Pons (tissue), 1 donor: Measurements from ENCODE around the gene MARK3.
A peak's percentile ranks its signal among the peaks of the same experiment; 100 is the strongest.
"Not testable (repeated sequence)": the region's sequence is repeated elsewhere in the genome, so short reads cannot be mapped to it uniquely, and the experiment has no call there.

Experiments
- DNase-seq: peaks from one replicate; pipeline ENCODE4 v3.0.0-alpha.2; 2016; ENCODE audit warnings: low spot score

The MARK3 gene

DNA sequence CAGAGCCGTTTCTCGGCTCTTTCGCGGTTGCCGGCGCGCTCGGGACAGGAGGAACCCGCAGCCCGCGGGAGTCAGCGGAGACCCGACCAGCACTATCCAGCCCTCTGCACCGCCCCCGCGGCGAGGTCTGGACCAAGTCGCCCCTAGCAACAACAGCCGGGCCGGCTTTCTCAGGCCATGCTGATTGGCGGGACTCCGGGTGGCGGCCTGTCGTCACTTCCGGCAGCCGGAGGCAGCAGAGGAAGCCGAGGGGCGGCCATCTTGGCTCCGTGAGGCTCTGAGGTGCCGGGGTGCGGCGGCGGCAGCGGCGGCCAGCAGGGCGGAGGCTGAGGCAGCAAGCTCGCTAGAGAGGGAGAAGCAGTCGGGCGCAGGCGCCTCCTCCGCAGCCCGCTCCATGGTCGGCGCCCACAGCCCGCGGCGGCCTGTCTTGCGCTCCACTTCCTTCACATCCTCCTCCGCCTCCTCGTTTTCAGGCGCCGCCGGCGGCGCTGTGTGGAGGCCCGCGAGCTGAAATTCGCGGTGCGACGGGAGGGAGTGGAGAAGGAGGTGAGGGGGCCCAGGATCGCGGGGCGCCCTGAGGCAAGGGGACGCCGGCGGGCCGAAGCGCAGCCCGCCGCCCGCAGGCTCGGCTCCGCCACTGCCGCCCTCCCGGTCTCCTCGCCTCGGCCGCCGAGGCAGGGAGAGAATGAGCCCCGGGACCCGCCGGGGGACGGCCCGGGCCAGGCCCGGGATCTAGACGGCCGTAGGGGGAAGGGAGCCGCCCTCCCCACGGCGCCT, at the start of gene MARK3:
TSS of gene MARK3 (plus strand) at position 264 of the 777 bp plus-strand sequence. CDS start 615 bp downstream, outside the sequence.
- DNase-seq = peak; percentile 94

DNA sequence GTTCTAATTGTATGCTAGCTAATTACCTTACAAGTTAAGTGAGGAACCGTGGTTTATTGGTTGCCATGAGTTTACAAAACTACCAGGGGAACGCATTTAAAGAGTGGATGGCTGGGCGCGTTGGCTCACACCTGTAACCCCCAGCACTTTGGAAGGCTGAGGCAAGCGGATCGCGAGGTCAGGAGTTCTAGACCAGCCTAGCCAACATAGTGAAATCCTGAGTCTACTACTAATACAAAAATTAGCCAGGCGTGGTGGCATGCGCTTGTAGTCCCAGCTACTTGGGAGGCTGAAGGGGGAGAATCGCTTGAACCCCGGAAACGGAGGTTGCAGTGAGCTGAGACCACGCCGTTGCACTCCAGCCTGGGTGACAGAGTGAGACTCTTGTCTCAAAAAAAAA, 49.0 kb upstream of the MARK3 start:
- DNase-seq = no peak

DNA sequence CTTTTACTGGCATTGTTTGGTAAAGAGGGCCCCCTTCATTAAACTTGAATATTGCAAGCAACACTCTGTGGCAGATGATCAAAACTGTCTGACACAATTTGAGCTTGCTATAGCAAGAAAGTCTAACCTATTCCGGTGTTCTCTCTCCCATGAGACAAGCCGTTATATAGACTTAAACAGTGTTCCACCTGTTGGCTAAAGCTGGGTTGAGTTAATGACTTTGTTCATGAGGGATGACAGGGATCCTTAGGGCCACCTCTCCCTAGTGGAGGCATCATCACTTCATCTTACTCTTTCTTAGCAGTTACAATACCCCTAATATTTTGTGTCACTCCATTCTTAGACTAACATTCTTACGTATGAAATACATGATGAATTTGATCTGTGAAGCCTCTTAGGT, 47.4 kb upstream of the MARK3 start:
- no peak for DNase-seq

DNA sequence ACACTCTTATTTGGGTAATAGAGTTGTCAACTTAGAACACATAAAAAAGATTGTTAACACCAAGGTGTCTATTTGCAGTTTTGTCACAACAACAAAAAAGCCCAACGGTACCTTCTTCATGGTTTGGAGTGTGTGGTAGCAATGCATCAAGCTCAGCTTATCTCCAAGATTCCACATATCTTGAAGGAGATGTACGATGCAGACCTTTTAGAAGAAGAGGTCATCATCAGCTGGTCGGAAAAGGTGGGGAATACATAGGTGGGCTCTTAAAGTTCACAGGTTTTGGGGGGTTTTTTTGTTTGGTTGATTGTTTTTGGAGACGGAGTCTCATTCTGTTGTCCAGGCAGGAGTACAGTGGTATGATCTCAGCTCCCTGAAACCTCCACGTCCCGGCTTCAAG, 45.7 kb upstream of the MARK3 start:
- DNase-seq = no peak

DNA sequence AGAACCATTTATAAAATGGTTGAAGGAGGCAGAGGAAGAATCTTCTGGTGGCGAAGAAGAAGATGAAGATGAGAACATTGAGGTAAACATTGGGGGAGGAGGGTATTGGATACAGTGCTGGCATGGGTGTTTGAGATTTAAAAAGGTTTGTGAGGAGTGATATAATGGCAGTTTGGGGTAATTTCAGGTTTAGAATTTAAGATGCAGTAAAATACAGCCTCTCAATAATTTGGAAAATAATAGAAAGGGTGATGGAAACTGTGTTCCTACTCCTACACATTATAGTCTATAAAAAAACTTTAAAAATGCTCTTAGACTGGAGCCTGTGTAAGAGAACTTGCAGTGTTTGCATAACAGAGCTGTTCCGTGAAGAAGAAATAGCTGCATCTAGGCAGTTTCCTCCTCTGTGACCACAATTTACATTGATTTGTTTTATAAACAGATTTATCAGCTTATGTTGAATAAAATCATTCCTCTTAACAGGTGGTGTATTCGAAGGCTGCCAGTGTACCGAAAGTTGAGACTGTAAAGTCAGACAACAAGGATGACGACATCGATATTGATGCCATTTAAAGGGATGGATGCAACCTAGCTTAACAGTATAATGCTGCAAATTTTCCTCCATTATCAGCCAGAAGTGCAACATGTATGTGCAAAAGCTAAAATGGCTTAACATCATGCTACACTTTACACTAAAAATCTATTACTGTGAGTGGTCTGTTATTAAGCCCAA, 44.6 kb upstream of the MARK3 start:
- no peak for DNase-seq

DNA sequence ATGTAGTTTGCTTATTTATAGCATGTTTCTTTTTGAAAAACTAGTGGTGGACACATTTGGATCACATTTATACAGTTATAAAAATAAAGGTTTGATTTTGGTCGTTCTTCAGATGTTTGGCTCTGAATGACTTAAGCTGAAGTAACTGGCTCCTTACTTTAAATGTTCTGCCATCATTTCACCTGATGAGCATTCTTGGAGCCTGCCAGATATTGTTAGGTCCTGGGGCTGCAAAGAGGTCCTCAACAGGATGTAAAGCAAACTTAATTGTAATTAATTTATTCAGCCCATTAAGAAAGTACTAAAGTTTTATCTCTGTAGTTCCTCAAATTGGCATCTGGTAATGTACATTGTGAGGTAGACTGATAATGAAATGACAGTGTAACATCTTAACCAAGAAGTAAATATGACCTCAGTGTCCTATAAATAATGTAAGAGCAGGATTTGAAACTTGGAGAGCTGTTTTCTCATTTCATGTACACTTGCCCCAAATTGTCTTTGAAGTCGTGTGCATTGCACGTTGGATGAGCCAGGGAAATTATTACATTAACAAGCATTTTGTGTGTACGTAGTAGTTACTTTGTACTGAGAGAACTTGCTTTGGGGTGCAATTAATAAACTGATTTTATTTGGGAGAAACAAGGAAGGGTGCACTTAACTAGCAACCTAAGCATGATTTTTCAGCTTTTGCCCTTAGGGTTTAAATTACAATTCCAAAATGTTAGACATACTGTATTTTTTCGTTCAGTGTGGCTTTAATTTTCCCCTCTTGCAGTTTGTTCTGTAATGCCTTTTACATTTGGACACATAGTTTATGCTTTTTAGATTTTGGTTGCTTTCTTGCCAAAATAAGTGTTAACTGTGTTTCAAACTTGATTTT, 43.7 kb upstream of the MARK3 start:
- no peak for DNase-seq

DNA sequence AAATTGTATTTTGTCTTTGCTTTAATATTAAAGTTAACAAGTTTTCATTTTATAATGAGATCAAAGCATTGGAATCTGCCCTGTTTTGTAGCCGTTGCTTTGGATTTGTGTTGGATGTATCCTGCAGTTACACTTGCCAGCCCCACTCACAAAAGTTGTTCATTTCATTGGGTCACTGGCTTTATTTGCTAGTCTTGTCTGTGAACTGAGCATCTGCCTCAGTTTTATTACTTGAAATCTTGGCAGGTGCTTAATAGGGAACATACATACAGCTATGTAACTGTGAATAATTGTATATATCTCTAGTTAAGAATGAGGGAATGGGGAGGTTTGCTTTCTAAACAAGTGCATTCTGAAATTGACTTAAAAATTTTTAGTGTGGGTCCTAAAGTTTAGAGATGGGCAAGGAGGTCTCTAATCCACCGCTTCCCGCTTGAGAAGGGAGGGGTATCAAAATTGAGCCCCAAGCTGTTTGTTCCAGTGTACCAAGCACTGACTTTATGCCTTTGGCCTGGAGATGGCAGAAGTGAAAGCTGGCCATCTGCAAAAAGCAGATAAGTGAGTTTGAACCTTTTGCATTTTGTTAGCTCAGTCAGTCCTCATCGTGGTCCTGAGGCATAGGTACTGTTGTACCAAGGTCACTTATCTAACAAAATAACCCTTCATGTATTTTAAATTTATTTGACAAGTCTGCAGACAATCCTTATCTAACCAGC, 41.9 kb upstream of the MARK3 start:
- DNase-seq = no peak

DNA sequence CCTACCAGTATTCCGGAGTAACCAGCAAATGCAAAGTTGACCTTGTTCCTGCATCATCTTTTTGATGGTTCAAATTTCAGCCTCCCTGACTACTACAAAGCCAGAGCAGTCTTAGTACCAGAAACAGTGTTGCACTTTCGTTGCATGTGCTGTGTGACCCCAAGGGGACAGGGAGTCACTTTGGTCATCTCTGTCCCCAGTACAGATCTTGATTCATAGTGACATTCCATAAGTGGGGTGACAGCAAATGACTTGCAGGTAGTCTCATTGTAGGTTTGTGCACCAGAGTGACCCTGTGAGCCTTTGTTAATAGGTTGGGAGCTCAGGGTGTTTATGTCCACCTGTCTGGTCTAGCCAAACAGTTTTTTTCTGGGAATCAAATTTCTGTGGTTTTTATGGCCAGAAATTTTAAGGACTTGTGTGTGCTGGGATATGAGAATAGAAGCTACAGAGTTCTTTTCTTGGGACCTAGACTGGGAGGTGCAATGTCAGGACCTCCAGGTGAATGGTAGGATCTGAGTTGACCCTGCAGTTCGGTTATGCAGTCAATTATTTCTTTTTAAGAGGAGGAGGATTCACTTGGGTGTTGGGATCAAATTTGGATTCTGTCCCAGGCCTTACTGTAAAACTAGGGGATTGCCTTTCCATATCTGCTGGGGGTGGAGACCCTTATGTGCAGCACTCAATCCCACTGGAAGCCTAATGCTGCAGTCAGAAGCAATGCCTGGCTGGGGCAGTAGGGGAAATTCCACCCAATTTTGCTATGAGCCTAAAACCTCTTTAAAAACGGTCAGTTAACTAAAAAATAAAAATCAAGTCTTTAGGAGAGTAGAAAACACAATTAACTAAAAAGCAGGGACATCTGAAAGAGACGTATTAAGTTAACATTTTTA, 41.1 kb upstream of the MARK3 start:
- no peak for DNase-seq

DNA sequence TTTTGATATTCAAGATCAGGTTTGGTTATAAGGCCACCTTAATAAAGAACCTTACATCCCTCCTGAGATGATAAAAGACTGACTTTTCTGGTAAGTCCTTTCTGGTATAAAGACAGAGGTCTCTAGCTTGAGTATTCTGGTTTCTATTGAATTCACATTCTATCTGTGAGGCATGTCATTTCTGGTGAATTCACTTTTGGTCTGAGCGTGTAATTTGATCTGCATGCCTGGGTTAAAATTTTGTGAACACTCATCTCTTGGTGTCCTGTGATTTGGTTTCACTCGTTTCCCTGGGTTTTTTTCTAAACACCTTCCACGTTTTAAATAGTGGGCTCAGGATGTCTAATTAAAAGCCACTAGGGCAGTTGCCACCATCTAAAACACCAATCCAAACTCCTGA, 38.9 kb upstream of the MARK3 start:
- DNase-seq = no peak

DNA sequence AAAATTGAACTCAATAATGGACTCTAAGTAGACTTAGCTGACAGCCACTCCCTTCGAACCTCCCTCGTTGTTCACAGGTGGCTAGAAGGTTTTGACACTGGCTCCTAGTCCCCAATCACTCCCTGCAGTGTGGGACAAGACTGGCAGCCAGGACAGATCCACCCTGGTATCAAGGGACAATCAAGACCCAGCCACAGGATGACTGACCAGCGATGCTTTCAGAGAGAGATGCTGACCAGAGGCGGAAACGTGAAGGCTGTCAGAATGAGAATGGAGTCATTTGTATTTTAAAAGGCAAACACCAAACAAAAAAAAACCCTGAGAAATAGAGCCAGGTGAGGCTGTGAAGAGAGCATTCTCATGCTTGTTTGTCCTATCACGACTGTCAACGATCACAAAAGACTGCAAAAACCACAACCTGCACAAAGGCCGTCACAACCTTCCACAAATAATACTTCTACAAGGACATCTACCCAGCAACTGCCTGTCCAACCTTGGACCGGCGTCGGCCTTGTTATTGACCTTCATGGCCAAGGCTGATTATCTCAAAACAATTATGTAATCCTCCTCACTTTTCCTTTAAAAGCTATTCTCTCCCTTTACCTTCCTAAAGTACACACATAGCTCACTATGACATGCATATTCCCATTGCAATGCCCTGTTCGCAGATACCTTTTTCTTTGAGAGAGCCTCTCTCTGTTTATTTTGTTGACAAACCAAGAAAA, 38.0 kb upstream of the MARK3 start:
- DNase-seq = no peak

DNA sequence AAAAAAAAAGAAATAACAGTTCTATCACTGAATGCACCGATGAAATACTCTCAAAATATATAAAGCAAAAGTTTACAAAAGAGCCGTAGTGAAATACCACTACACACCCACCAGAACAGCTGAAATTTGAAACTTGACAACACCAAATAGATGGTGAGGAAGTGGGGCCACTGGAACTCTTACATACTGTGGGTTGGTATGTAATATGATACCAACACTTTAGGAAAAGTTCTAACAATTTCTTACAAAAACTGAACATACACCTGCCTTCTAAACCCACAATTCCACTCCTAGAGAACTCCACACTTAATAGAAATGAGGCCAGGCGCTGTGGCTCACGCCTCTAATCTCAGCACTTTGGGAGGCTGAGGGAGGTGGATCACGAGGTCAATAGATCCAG, 37.1 kb upstream of the MARK3 start:
- no peak for DNase-seq

DNA sequence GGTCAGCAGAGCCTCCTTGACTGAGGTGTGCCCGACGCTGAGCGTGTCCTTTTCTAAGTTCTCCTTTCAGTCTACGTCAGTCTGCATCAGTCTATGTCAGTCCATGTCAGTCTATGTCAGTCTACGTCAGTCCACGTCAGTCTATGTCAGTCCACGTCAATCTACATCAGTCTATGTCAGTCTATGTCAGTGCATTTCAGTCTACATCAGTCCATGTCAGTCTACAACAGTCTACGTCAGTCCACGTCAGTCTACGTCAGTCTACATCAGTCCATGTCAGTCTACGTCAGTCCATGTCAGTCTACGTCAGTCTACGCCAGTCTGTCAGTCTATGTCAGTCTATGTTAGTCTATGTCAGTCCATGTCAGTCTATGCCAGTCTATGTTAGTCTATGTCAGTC, 35.2 kb upstream of the MARK3 start:
- DNase-seq = no peak

DNA sequence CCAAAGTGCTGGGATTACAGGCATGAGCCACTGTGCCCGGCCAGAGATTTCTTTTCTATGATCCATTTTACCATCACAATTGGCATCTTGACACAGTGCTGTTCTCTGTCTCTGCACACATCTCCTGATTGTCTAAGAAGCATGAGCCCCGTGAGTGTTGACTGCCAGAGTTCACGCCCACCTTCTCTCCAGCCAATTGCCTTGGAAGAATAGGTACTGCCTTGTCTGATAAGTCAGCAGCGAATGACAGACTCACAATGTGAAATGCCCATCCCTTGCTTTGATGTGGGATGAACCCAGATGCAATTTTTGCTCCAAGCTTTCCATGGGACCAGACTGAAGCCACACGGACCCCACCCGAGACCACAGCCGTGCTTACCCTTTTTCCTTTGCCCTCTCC, 31.9 kb upstream of the MARK3 start:
- no peak for DNase-seq

DNA sequence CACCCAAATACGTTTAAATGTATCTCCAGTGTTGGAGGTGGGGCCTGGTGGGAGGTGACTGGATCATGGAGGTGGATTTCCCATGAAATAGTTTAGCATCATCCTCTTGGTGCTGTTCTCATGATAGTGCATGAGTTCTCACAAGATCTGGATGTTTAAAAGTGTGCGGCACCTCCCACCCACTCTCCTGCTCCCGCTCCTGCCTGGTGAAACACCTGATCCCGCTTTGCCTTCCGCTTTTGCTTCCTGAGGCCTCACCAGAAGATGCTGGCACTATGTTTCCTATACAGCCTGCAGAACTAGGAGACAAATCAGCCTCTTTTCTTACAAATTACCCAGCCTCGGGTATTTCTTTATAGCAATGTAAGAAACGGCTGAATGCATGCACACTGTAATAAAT, 31.1 kb upstream of the MARK3 start:
- no peak for DNase-seq

DNA sequence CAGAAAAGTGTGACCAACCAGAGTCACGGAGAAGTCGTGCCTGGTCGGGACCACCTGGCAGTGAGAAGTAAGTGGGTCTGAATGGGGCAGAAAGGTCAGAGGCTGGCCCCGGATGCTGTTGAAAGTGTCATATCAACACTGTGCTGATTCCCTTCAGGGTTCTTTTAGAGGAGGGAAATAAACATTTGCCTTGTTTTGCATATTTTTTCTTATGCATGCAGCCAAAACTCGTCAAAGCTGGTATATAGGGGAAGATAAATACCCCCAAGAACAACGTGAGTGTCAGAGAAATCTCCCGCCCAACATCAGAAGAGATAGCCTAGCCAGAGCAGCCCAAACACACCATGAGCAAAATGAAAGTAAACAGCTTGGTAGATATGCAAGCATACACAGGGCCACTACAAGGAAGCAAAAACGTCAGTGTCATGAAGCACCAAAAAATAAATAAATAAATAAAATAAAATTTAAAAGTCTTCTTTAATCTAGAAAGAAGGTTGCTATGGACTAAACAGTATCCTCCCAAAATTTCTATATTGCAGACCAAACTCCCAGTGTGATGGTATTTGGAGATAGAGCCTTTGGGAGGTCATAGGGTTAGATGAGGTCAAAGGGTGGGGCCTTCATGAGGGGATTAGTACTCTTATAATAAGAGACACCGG, 29.1 kb upstream of the MARK3 start:
- no peak for DNase-seq

DNA sequence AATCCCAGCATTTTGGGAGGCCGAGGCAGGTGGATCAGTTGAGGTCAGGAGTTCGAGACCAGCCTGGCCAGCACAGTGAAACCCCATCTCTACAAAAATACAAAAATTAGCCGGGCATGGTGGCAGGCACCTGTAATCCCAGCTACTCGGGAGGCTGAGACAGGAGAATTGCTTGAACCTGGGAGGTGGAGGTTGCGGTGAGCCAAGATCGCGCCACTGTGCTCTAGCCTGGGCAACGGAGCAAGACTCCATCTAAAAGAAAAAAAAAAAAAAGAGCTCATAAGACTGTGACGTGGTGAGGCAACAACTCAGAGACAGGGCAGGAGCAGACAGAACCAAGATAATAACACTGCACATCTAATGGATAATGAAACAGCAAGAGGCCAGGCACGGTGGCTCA, 27.7 kb upstream of the MARK3 start:
- DNase-seq = not testable (repeated sequence)

DNA sequence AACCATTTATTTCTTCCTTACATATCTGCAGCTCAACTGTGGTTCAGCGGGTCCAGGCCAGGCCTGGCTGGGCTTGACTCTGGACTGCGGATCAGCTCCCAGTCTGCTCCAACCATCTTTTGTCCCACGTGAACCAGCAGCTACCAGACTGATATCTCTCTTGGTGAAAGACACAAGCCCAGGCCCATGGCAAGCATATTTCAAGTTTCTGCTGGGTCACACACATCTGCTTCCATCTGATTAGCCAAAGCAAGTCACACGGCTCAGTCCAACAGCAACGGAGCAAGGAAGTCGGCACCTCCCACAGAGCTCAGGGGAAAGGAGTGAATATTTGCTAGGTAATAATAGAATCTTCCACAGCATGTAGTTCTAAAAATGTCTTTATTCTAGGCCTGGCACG, 24.7 kb upstream of the MARK3 start:
- DNase-seq = no peak

DNA sequence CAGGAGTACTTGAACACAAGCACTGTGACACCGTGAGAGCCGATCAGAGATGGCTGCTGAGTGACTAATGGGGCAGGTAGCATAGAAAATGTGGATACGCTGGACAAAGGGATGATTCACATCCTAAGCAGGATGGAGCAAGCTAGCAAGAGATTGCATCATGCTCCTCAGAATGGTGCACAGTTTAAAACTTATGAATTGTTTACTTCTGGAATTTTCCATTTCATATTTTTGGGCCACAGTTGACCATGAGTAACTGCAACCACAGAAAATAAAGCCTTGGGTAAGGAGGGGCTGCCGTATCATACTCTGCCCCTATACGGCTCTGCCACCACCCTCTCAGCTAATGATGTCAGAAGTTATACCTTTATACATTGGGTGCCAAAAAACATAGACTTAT, 23.3 kb upstream of the MARK3 start:
- DNase-seq = no peak

DNA sequence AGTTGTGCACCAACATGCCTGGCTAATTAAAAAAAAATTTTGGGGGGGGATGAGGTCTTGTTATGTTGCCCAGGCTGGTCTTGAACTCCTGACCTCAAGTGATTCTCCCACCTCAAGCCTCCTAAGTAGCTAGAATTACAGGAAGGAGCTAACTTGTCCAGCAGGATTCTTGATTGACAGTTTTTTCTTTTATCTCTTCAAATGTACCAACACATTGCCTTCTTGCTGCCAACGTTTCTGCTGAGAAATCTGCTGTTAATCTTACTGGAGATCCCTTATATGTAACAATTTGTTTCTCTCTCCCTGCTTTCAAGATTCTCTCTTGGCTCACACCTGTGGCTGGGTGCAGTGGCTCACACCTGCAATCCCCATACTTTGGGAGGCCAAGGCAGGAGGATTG, 22.4 kb upstream of the MARK3 start:
- DNase-seq = no peak

DNA sequence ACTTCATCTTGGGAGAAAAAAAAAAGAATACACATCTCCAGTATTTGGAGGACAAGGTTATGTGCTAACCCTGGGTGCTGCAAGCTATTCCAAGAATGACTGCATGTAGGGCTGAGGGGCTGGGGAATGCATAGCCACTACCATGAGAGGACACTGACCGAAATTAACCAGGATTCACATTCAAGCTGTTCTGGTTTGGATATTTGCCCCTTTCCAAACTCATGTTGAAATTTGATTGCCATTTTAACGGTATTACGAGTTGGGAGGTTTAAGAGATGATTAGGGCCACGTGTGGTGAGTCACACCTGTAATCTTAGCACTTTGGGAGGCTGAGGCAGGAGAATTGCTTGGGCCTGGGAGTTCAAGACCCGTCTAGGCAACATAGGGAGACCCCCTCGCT, 18.5 kb upstream of the MARK3 start:
- no peak for DNase-seq
